ENCODE results near the gene SFXN2.
"Not testable (repeated sequence)": the region's sequence is repeated elsewhere in the genome, so short reads cannot be mapped to it uniquely, and the experiment has no call there.

Gene SFXN2, protein sequence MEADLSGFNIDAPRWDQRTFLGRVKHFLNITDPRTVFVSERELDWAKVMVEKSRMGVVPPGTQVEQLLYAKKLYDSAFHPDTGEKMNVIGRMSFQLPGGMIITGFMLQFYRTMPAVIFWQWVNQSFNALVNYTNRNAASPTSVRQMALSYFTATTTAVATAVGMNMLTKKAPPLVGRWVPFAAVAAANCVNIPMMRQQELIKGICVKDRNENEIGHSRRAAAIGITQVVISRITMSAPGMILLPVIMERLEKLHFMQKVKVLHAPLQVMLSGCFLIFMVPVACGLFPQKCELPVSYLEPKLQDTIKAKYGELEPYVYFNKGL

DNA sequence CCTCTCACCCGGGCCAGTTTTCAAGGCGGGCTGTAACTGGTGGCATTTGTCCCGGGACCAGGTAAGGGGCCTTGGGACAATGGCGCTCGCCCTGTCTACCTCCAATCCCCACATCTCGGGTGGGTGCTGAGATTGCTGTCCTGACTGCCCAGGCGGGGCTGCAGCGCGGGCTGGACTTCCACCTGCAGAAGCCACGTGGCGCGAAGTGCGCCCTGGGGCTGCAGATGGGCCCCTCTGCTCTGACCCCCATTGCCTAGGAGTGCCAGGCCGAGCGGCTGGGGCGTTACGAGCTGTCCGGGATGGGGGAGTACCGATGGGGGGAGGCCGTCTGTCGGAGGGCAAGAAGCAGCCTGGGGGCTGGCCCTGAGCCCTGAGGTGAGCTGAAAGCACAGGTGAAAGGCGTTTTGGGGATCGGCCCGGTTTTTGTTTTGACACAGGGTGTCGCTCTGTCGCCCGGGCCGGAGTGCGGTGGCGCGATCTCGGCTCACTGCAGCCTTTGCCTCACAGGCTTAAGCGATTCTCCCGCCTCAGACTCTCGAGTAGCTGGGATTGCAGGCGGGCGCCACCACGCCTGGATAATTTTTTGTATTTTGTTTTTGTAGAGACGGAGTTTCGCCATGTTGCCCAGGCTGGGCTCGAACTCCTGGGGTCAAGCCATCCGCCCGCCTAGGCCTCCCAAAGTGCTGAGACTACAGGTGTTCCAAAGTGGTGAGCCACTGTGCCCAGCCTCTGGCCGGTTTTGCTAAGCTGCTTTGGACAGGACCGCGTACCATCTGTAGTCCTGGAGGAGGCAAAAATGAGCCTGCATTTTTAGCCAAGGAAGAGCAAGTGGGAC is at the start of gene SFXN2:
Gene SFXN2 (plus strand): TSS at position 16 of the 835 bp plus-strand sequence. CDS start 12,001 bp downstream, outside the sequence.
- DNase-seq = no peak

- DNase-seq = no peak
These were observed 48.4 kb upstream of the SFXN2 start for GRCh38 chr10:102665904-102666509.

DNA sequence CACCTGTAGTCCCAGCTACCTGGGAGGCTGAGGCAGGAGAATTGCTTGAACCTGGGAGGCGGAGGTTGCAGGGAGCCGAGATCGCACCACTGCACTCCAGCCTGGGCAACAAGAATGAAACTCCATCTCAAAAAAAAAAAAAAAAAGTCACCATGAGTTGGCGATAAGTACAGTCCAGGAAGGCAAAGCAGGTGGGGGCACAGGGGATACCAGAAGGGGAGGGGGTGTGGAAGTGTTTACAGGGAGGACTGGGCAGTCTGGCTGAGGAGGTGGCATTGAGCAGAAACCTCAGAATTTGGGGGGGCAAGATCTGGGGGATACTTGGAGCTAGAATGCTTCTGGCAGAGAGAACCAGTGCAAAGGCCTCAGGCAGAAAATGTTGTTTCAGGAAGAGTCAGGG is 47.0 kb upstream of the SFXN2 start:
- DNase-seq = not testable (repeated sequence)

- no peak for DNase-seq
These were observed 45.9 kb upstream of the SFXN2 start for GRCh38 chr10:102668326-102669107.

- no peak for DNase-seq
These were observed 45.0 kb upstream of the SFXN2 start for GRCh38 chr10:102669206-102670064.

GRCh38 chr10:102670065-102670670 is 44.3 kb upstream of the SFXN2 start:
- DNase-seq = no peak

DNA sequence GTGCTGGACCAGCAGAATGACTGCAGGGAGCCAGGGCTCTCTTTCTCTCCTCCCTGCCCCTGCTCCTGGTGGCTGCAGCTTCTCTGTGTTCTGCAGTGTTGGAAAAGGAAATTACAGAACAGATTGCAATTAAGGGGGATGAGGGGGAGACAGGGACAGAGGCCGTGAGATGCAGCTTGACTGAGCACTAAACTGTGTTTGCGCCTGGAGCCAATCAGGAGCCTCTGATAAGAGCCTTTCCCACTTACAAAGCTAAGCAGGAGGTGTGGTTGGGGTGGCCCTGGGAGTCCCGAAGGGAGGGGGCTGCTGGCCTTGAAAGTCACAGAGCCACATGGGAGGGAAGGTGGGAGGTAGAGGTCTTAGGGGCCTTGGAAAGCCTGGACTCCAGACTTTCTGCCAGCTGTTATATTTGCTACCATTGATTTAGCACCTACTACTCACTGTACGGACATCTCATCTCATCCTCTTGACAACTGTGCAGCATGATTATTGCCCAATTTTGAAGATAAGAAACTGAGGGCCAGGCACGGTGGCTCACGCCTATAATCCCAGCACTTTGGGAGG is 43.5 kb upstream of the SFXN2 start:
- no peak for DNase-seq

- DNase-seq = no peak
These were observed 41.1 kb upstream of the SFXN2 start for GRCh38 chr10:102673236-102673818.

DNA sequence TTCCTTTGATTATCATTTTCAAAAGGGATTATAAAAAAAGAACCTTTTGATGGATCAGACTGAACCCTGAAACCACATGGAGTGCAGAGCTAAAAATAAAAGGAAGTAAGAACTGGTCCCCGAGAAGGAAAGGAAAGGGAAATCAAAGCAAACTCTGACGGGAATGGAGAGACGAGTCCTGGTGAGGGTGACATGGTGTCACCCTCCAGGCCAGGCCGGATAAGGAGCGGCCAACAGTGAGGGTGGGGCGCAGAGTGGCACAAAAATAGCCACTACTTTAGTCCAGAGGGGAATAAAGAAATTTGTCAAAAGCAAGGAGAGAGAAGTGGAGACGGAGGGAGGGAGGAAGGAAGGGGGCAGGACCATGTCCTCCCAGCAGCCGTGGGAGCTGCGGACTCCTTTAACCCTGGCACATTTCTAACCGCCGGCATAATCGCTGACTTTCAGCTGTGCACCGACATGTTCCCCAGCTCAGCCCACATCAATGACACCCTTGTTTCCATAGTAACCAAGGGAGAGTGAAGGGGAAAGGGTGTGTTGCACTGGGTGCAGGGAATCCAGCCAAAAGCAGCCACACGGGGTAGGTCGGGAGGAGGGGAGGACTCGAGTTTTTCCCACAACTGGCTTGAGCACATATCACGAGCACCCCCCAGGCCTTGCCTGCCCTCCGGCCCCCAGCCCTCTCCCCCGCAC is 40.5 kb upstream of the SFXN2 start:
- peak in 1 of 2 experiments; percentile 32 for DNase-seq

GRCh38 chr10:102674566-102674965 is 39.9 kb upstream of the SFXN2 start:
- no peak for DNase-seq

GRCh38 chr10:102675011-102675665 is 39.3 kb upstream of the SFXN2 start:
- no peak for DNase-seq

DNA sequence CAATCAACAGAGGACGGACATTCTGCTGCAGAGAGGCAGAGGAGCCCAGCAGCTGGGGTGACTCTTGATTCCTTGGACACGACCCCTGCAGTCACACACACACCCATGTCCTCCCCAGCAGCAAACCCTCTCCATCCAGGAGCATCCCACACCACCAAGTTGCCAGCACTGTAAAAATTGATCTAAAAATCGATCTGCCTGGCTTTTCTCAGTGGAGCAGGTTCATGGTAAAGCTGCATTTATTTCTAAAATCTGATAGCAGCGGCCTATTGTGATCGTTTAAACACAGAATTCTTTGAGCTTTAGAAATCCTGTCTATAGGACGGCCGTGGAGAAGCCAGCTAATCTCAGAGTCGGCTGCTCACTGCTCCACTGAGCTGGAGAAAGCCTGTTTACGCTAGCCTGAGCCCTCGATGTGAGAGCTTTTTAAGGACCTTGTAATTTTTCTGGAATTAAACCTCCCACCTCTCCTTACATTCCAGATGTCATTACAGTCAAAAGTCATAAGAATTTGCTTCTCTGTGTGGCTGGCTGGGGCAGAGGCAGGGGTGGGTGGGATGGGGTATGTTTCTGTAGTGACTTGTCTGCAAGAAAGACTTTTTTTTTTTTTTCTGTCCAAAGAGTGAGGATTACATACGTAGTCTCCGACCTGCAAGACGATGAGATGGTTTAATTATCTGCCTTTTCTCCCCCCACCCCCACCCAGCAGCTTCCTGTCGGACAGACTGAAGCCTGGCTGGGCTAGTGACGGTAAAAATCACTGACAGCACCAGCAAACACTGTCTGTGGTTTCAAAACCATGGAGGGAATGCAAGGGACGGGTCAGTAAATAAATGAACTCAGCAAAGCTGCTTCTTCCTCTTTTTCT is 38.5 kb upstream of the SFXN2 start:
- DNase-seq = no peak

GRCh38 chr10:102676534-102677315 is 37.7 kb upstream of the SFXN2 start:
- no peak for DNase-seq

- DNase-seq = no peak
These were observed 36.9 kb upstream of the SFXN2 start for GRCh38 chr10:102677331-102678067.

GRCh38 chr10:102678068-102678400 is 36.4 kb upstream of the SFXN2 start:
- DNase-seq = no peak

GRCh38 chr10:102678842-102679289 is 35.6 kb upstream of the SFXN2 start:
- DNase-seq = peak in 1 of 2 experiments; percentile 51

GRCh38 chr10:102679596-102679995 is 34.8 kb upstream of the SFXN2 start:
- no peak for DNase-seq

All from NCI-H526 (cell line).